ENCODE data around the gene KCNH6.

GRCh38 chr17:63504261-63504660 is 18.9 kb upstream of the KCNH6 start:
- no peak for TF ChIP-seq CTCF (IDR thresholded peaks at IDR 0.05)
- no peak for TF ChIP-seq POLR2AphosphoS5 (IDR thresholded peaks at IDR 0.05)
- TF ChIP-seq POLR2A (IDR thresholded peaks at IDR 0.05) = no peak
- TF ChIP-seq EP300 (IDR thresholded peaks at IDR 0.05) = no peak
